ENCODE measurements around the gene LRWD1.

LRWD1 gene

DNA sequence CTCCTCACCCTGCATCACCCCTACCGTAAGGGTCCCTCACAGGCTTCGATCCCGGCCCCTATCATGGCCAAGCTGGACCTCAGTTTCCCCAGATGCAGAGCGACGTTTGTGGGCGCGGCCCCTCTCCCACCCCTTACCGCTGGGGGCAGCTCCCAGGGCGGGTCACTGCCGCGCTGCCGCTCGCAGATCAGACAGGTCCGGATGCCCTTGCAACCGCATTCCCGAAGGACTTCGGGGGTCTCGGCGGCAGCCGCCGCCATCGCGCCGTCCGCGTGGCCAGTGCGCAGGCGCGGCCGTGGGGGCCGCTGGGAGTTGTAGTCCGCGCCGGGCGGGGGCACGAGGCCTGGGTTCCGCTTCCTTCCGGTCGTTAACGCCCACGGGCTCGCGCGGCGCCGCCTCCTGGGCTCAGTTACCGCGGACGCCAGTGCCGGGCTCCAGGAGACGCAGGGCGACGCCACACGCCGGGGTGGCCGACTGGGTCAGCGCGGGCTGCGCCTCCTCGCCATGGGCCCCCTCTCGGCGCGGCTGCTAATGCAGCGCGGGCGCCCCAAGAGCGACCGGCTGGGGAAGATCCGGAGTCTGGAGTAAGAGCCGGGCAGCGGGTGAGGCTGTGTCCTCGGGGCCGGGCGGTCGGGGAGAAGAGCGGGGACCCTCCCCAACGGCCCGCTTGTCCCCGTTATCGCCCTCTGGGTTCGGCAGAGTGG is at the start of gene LRWD1, which contains the start of gene ALKBH4:
Gene LRWD1 (plus strand): TSS at position 408 of the 704 bp plus-strand sequence. CDS start 97 bp downstream, at position 505.
Gene ALKBH4 (minus strand): TSS at position 287 of the 704 bp plus-strand sequence. CDS start 27 bp downstream, at position 260.
- peak; percentile 96 for DNase-seq (ENCODE audit: low read depth)

DNA sequence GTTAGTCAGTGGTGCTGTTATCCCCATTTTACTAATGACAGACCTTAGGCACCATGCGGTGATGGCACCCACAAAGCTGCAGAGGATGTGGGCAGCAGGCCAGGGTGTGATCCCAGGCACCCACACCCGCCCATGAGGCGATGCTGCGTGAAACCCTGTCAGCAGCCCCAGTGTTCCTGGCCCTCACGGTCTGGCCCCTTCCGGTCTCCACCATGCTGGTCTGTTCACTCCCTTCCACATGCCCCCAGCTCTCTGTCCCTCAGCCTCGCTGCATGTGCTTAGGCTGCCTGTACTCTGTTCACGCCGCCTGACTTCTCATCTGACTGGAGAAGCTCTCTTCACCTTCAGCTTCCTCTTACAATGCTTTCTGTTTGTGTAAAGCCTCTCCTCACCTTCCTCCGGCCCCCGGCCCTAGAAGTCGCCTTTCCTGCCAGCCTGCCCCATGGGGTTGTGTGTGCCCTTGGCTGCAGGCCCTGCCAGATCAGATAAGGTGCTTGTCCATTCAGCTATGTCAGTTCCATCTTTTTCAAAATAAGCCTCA is 49.0 kb upstream of the LRWD1 start:
- peak; percentile 24 for DNase-seq (ENCODE audit: low read depth)

DNA sequence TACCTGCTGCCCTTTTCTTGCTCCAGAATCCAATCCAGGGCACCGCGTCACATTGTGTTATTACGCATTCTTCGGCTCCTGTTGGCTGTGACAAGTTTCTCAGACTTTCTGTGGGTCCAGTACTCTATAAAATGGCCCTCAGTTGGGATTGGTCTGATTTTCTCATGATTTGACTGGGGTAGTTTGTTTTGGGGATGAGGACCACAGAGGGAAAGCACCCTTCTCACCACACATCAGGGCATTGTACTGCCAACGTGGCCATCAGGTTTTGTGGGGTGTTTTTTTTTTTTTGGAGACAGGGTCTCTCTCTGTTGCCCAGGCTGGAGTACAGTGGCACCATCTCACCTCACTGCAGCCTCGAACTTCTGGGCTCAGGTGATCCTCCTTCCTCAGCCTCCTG is 48.4 kb upstream of the LRWD1 start:
- DNase-seq (ENCODE audit: low read depth): no peak

DNA sequence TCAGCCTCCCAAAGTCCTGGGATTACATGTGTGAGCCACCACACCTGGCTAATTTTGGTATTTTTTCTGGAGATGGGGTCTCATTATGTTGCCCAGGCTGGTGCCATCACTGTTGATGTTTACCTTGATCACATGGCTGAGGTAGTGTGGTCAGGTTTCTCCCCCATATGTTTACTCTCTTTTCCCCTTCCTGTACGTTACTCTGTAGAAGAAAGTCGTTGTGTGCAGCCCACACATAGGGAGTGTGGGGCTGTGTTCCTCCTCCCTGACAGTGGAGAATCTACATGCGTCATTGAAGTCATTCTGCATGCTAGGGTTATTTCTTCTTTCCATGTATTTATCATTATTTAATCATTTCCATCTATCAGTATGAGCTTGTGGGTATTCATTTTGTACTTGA is 47.7 kb upstream of the LRWD1 start:
- no peak for DNase-seq (ENCODE audit: low read depth)

DNA sequence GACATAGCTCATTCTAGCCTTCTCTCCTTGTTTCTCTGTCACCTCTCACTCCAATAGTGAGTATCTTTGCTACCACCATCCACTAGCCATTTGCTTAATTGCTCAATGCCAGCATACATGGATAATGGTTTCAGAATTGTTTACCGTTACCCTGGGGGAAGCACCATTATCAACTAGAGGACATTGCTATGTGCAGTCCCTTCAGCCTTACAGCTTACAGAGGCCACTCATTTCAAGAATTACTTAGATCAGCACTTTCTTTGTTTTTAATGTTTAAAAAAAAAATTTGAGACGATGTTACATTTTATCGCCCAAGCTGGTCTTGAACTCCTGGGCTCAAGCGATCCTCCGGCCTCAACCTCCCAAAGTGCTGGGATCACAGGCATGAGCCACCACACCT is 46.2 kb upstream of the LRWD1 start:
- DNase-seq (ENCODE audit: low read depth): no peak

DNA sequence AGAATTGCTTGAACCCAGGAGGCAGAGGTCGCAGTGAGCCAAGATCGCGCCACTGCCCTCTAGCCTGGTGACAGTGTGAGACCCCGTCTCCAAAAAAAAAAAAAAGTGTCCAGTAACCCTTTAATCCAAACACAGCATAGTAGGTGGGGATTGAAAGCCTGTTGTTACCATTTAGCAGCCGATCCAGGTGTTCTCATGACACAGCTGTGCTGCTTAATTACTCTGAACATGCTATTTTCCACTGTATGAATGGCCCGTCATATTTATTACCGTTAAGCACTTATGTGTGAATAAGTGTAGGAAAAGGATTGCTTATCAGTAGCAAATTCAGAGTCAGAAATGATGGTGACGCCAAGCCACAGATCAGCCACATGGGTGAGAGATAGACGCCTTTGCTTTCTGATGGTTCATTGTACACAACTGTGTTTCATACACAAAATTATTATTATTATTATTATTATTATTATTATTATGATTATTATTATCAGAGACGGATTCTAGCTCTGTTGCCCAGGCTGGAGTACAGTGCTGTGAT is 43.0 kb upstream of the LRWD1 start:
- no peak for DNase-seq (ENCODE audit: low read depth)

DNA sequence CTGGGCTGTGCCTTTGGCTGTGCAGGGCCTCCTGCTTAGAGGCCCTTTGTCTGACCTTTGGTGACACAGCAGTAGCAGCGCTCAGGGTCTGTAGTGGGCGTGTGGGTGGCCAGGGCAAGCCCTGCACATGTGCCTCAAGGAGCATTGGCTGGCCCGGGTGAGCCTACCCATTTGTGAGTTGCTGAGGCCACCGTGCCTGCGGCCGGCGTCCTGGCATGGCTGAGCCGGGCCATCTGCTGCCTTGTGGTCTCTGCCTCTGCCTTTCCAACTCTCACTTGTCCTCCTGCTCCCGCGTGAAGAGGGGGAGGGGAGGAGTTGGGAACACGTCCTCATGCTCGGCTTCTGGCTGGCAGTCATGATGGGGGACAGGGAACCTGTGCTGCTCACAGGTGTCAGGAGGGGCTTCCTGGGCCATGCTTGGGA is 40.6 kb upstream of the LRWD1 start:
- no peak for DNase-seq (ENCODE audit: low read depth)

DNA sequence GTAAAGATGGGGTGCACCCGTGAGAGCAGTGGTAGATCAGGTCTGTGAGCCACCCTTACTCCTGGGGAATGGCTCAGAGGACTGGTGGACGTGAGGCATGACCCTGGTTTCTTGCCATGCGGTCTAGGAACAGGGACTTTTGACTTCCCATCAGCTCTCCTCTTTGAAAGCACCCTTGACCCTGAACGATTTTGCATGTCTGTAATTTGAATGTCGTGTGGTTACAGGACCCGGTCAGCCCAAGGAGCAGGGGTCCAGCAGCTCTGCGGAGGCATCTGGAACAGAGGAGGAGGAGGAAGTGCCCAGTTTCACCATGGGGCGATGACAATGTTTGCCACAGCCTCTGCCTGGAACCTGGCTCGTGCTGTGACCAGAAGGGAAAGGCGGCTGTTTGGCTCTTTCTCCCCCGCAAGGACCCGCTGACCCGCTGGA is 40.0 kb upstream of the LRWD1 start:
- no peak for DNase-seq (ENCODE audit: low read depth)

DNA sequence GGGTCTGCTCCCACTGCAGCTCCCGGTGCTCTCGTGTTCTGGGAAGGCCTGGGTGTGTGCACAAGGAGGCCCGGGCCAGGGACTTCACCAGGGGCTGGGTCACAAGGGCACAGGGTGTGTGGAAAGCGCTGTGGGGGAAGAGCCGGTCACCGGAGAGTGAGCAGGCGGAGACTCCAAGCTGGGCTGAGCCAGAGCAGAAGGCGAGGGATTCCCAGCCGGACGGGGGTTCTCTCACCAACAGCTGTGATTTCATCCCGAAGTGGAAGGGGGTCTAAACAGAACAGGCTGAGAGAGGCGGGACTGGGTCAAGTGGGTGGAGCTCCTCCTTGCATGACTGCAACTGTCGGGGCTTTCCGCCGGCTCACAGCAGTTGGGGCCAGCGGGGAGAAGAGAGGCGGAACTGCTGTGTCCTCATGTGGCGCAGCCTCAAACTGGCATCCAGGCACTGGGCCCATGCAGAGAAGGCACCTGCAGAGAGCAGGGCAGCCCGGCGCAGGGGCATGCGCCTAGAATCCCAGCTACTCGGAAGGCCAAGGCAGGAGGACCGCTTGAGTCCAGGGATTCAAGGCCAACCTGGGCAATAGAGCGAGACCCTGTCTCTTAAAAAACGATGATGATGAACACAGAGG is 39.0 kb upstream of the LRWD1 start:
- DNase-seq (ENCODE audit: low read depth): peak; percentile 53

DNA sequence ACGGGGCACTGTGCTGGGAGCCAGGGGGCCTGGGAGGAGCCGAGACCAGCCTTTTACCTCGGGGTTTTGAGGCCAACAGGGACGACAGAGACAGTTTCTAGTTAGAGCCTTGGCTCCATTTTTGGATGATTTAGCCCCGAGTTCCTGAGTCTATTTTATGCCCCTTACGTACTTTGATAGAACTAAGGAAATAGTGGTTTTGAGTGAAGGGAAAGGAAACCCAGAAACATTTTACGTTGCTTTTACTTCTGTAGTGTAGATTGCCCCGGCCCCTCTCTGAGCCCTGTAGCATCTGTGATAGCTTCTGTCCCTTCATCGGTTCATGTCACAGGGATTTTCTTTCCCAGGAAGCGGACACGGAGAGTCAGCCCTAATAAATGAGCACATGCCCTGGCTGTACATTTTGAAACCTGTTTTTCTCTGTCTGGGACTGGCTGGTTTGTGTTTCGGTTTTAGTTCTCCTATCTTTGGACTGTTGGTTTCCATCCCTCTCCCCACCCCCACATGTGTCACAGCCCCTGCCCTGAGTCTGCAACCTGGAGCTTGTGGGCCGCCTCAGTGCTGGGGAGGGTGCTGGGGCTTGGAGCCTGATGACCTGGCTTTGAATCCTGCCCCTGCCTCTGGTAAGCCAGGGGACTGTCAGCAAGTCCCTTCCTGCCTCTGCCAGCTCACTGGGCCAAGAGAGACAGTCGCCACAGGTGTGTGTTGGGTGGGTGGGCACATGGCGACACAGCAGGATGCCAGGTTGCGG is 38.3 kb upstream of the LRWD1 start:
- peak; percentile 17 for DNase-seq (ENCODE audit: low read depth)

DNA sequence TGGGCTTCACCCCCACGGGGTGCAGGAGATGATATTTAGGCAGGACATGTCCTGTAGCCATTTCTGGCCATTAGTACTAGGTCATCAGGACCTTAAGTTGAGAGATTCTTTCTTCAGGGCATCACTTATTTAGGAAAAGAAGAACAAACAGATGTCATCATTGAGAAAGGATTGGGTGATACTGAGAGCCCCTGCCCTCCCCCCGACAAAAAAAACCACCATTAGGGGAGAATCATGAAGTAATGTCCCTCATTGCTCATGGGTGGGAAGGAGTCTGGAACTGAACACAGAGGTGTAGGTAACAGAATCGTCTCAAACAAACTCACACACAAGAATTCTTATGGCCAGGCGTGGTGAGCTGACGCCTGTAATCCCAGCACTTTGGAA is 37.8 kb upstream of the LRWD1 start:
- no peak for DNase-seq (ENCODE audit: low read depth)

DNA sequence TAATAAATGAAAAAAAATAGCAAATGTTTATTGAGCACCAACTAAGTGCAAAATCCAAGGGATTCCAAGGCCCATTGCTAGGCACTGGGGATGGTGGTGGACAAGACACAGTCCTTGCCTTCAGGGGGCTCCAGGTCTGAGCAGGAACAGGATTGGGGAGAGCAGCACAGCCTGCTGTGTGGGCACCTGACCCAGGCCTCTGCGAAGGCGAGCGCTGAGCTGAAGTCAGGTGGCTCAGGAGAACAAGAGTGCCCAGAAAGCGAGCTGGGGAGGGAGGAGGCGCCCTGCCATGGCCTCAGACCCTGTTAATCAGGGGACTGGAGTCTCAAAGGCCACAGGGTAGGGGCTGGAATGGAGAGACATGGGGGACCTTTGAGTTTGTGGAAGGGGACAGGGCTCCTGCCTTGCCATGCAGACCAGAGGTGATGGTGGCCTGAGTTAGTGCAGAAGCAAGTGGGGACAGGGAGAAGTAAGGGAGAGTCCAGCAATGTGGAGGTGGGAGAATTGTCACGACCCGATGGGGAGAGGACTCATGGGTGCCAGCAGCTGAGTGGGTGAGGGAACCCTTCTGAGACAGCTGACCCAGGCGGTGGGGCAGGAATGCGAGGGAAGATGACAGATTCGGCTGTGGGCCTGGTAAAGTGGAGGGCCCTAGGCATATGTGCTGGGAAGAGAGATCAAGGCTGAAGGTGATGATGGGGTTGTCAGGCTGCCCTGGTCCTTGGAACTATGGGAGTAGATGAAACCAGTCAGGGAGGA is 35.5 kb upstream of the LRWD1 start:
- no peak for DNase-seq (ENCODE audit: low read depth)

DNA sequence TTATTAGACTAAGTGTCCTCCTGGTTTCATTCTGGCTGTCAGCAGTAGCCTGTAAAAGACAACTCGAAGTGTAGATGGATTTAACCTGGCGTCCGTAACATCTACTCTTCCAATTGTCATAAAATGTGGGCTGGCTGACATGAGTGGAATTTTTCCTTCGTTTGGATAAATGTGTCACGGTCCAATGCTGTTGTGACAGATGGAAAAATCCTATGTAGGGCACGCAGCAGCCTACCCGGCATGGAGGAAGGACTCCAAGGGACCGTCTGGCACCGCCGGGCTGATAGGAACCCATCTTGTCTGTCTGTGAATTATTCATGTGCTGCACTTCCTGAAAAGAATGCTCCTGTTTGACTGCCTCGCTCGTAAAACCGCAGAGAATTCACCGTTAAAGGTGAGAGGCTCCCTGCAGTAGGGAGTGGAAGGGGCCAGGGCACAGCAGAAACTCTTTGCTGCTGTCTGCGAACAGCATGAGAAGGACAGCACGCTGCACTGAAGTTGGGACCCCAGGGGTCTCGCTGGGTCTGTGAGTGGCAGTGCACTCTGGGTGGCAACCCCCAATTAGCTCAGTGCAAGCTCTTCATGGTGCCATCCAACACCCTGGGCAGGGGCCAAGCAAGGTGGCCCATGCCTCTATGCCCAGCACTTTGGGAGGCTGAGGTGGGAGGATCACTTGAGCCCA is 33.0 kb upstream of the LRWD1 start:
- DNase-seq (ENCODE audit: low read depth): no peak

DNA sequence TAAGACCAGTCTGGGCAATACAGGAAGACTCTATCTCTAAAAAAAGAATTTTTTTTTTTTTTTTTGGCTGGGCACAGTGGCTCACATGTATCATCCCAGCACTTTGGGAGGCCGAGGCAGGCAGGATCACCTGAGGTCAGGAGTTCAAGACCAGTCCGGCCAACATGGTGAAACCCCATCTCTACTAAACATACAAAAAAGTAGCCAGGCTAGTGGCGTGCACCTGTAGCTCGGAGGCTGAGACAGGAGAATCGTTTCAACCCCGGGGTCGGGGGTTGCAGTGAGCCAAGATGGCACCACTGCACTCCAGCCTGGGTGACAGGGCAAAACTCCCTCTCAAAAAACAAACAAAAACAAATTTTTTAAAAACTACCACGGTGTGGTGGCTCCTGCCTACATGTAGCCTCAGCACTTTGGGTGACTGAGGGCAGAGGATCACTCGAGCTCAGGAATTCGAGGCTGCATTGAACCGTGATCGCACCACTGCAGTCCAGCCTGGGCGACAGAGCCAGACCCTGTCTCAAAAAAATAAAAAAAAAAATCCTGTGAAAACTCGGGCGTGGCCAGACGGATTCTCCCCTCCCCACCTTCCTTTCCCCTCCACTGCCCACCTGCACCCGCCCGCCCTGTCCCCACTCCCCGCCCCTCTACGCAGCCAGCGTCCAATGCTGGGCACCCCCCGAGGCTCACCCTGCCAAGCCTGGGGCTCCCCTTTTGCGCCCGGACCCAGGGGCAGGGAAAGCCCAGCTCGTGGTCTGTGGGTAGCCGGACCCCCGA is 32.2 kb upstream of the LRWD1 start:
- DNase-seq (ENCODE audit: low read depth): no peak

DNA sequence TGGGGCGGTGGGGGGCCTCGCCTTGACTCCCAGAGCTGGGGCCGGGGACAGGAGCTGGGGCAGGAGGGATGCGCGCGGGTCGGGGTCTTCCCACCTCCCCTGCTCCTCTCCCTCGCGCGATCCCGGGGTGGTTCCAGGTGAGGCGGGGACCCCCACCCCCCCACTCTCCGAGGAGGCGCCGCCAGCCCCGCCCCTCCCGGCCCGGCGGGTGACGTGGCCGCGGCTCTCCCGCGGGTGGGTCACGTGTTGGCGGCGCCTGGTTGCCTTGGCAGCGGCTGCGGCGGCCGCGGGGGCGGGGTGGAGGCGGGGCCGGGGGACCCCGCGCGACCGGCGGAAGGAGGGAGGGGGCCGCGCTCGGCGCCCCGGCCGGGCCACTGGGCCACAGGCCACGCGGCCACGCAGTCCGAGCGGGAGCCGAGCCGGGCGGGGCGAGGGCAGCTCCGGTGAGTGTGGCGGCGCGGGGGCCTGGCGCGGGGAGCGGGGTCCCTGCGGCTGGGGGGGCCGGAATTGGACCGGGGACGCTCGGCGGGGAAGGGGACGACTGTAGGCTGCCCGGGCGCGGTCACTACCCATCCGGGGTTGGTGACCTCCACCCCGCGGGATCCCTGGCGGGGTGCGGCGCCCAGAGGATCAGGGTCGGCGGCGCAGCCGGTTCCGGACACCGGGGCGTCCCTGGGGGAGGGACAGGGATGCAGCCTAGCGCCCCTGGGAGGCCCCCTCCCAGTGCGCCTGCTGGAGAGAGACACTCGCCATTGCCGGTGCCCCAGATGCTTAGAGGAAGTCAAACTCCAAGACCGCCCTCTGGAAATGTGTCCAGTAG is 31.4 kb upstream of the LRWD1 start, which contains the start of gene ORAI2:
Gene ORAI2 (plus strand): TSS at position 357 of the 820 bp plus-strand sequence. CDS start 5,382 bp downstream, outside the sequence.
- peak; percentile 87 for DNase-seq (ENCODE audit: low read depth)

DNA sequence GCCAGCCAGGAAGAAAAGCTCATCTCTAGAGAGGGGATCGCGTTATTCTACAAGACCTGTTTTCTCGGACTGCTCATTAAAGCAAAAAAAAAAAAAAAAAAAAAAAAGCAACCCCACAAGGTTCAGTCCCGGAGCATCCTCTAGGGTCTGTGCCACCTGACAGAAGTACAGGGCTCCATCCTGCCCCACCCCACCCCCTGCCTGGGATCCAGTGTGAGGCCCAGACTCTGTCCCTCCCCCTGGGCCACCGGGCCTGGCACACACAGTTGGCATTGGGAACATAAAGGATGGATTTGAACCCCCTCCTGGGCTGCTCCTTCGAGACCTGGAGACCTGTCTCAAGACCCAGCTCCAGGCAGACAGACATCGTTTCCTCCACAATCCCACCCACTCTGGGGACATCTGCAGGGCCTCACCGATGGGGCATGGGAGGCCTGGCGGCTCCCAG is 30.7 kb upstream of the LRWD1 start:
- DNase-seq (ENCODE audit: low read depth): no peak

DNA sequence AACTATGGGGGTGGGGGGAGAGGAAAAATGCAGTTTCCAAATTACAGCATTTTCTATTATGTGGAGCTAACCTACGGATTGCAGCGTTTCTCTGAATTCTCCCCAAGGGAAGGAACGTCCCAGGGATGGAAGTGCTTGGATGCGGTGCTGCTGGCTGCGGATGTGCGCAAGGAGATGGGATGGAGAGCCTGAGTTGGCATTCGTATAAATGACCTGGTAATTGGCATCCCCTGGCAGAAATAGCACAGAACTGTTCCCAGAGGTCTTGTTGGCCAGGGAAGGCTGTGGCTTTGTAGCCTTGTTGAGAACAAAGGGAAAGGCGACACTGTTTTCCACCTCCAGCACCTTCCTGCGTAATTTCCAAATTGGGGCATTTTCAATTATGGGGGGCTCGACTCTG is 28.7 kb upstream of the LRWD1 start:
- no peak for DNase-seq (ENCODE audit: low read depth)

DNA sequence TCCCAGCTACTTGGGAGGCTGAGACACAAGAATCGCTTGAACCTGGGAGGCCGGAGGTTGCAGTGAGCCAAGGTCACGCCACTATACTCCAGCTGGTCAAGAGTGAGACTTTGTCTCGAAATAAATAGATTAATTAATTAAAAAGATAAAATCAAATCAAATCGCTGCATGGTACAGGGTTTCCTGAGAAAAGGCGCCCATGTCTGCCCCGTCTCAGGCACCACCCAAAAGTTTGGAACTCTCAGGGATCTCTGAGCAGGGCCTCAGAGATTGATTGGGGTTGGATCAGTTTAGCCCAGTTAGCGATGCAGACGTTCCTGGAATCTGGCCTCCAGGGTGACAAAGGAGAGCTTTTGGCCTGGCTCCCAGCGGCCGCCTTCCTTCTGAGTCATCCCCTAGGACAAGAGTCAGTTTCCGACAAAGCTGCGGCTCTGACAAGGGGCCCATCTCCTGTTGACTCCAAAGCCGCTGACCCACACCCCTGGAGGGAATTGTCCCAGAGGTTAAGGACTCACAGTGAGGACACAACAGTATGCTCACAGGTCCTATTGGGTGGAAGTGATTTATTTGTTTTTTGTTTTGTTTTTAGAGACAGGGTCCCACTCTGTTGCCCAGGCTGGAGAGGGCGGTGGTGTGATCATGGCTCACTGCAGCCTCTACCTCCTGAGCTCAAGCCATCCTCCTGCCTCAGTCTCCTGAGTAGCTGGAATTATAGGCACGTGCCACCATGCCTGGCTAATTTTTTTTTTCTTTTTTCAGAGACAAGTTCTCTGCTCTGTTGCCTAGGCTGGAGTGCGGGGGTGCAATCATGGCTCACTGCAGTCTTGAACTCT is 24.6 kb upstream of the LRWD1 start:
- no peak for DNase-seq (ENCODE audit: low read depth)

Measured in stimulated activated CD8-positive, alpha-beta memory T cell treated with anti-CD3 and anti-CD28 coated beads, Interleukin-15, amount 100 ng/mL, for 24 hours (primary cell).